NCI-H2171 treated with DMSO at 0.1 percent for 48 hours (cell line): Measurements from ENCODE around the gene EPHA2.

Source experiments
- DNase-seq: peaks from one replicate; lab custom pipeline; 2025; lab: John Stamatoyannopoulos, UW

Gene EPHA2

DNA sequence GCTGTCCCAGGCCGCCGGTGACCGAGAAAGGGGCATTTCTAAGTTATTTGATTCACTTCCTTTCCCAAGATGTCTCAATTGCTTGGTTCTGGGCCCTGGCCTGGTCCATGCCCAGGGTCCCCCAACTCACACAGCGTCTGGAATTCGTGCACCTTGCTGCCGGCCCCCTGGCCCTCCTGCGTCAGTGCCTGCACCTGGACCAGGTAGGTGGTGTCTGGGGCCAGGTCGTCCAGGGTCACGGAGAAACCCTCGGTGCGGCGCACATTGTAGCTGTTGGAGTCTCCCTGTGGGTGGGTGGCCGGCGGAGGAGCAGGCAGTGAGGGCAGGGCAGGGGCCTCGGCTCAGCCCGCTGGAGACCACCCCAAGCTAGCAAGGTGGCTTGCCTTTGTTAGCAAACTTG, 21.0 kb downstream of the EPHA2 start:
- no peak for DNase-seq

DNA sequence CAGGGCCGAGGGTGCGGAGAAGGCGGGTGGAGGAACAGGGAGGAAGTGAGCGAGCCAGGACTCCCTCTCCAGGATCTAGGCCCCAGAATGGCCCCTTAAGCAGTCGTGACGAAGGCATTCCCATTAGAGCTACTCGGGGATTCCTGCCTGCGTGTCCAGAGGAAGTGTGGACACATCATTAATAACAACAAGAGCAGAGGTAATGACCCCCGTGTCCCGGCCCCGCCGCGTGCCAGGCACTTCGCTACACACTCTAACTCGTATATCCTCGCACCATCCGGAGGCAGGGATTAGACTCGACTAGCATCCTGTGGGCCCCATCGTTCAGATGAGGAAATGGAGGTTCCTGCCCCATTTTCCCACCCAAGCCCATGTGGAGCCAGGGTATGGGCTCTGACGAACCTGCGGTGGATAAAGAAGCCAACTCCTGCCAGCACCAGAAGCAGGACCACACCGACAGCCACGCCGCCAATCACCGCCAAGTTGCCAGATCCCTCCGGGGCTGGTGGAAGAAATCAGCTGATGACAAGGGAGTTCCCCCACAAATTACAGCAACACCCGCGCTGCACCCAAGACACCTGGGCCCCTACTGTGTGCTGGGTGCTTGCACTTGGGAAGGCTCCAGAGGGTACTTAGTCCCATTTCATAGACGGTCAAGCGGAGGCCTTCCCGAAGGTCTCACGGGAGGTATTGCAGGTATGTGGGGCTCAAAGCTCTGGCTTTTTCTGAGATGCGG, 21.6 kb downstream of the EPHA2 start:
- no peak for DNase-seq

GRCh38 chr1:16133007-16133961, 22.6 kb downstream of the EPHA2 start:
- no peak for DNase-seq

- DNase-seq = no peak
Observed at GRCh38 chr1:16132325-16132785, 23.5 kb downstream of the EPHA2 start.

DNA sequence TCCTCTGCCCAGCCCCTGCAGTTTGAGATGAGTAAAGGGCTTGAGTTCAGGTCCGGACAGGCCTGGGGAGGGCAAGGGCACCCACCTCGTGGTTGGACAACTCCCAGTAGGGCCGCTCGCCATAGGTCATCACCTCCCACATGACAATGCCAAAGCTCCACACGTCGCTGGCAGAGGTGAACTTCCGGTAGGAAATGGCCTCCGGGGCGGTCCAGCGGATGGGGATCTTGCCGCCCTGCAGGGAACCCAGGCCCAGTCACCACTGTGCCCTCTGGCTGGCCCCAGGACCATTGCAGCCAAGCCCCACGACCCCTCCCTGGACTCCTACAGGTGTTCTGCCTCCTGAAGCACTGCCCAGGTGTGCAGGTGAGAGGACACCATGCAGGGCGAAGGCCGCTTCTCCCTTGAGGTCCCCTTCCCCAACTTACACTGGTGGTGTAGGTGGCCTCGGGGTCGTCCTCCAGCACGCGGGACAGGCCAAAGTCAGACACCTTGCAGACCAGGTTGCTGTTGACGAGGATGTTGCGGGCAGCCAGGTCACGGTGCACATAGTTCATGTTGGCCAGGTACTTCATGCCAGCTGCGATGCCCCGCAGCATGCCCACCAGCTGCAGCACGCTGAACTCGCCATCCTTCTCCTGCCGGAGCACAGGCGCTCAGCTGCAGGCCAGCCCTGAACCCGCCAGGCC, 24.1 kb downstream of the EPHA2 start:
- no peak for DNase-seq

DNA sequence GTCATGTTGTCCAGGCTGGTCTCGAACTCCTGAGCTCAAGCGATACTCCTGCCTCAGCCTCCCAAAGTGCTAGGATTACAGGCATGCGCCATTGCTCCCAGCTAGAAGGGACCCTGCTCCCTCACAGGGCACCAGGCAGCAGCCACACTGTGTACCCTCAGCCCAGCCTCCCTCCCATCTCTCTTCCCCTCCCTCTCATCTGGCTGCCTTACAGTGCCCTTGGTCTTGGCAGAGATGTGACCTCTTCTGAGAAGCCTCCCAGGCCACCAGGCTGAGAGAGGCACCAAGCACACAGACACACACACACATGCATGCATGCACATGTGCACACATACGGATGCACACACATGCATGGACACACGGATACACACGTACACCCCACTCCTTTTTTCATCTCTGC, 25.0 kb downstream of the EPHA2 start:
- DNase-seq = no peak

GRCh38 chr1:16129921-16130543, 25.8 kb downstream of the EPHA2 start:
- DNase-seq = no peak

- DNase-seq = no peak
Observed at GRCh38 chr1:16129316-16129715, 26.6 kb downstream of the EPHA2 start.

DNA sequence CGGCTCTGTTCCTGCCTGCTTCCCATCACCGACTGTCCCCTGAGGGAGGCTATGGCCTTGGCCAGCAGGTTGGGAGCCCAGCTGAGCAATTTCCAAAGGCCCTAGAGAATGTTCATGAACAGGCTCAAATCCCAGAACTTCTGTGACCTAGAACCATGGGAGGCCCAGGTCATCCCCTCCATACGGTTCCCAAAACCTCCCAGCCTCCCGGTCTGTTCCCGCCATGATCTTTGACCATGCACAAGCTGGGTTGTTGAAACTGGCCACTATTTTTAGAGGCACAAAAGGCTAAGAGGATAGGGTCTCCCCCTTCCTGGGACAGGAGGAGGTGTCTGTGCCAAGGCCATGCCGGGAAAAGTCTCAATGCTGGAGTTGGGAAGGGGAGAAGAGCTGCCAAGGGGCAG, 27.5 kb downstream of the EPHA2 start:
- no peak for DNase-seq

DNA sequence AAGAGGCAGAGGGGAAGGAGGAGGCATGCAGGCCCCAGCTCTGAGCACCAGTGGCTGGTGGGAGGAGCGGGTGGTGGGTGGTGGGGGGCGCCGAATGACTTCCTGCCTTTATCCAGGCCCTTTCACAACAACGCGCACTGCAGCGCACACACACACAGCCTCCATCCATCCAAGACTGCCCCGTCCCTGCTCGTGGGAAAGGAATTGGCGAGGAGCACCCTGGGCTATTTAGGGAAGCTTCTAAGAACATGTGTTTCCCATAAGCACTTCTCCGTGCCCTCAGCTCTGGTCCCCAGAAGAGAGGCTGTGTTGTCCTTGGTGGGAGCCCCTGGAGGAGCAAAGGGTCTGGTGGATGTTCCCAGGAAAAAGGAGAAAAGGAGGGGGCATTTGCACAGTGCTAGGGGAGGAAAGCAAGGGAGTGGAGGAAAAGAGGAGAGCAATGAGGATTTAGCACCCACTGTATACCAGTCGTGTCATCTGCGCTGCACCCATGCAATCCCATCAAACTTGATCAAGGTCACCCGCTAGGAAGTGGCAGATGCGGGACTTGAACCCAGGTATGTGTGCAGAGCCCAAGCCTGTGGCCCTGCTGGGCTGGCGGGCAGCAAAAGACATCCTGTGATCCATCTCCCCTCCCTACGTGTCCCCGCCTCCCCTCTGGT, 28.1 kb downstream of the EPHA2 start:
- DNase-seq = no peak

DNA sequence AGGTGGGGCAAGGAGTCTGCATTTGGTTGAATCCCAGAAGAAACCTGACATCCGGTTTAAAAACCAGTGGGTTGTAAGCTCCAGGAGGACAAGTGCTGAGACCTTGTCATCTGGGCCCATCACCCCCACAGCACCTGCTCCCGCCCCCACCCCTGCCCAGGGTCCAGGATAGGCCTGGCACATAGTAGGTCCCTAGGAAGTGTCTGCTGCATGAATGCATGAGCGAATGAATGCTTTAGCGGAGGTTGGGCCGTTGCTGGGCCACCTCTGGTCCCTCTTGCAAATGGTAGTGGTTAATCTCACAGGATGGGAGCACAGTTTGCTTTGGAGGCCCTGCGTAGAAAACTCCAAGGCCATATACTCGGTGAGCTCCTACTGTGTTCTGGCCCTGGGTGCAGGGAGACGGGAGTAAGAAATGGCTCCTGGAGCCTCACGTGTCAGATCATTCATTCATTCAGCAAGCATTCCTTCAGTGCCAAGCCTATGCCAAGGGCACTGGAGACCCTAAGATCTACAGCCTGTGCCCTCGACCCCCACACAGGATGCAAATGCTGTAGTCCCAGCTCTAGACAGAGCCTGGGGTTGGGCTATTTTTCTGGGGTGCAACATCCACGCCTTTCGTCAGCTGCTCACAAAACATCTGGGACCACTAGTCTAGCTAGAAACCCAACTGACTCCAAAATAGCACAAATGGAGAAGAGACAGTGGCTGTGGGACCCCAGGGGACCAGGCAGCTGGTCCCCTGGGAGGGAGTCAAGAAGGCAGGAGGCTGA, 28.9 kb downstream of the EPHA2 start:
- no peak for DNase-seq

- no peak for DNase-seq
Observed at GRCh38 chr1:16126160-16126559, 29.7 kb downstream of the EPHA2 start.

DNA sequence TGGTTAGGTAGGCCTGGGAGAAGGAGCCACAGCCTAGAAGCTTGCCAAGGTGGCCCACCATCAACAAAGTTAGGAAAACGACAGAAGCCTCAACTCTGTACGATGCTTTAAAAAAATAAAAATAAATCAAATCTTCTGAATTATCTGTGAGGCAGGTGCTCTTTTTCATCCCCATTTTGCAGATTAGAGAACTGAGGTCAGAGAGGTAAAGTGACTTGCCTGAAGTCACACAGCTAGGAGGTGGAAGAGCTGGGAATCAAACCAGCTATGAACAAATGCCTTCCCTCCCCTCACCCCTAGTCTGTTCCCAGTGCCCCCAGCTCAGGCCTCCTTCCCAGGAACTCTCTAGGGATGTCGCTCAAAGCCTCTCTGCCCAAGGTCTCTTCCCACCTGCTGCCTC, 30.4 kb downstream of the EPHA2 start:
- DNase-seq = no peak

GRCh38 chr1:16125088-16125470, 30.8 kb downstream of the EPHA2 start:
- no peak for DNase-seq

GRCh38 chr1:16124377-16125087, 31.3 kb downstream of the EPHA2 start:
- DNase-seq = peak; percentile 36

GRCh38 chr1:16122916-16123315, 33.0 kb downstream of the EPHA2 start:
- peak; percentile 8 for DNase-seq

GRCh38 chr1:16122350-16122881, 33.5 kb downstream of the EPHA2 start:
- DNase-seq = no peak

DNA sequence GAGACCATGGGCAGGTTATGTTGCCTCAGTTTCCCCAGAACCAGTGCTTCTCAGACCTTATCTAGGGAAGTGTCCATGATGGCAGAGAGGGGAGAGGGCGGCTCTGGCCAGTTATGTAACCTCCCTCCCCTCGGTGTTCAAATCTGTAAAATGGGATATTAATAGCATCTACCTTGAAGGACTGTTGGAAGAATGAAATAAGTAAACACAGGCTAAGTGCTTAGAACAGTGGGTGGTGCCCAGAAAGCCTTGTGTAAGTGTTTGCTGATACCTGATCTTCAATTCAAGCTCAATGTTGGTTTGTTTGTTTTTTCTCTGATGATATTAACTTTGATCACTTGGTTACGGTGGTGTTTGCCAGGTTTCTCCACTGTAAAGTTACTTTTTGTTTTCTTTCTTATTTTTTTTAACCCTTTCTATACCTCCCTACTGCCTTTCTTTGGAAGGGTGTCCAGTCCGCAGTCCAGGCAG, 34.9 kb downstream of the EPHA2 start:
- DNase-seq = no peak

- no peak for DNase-seq
Observed at GRCh38 chr1:16120407-16120806, 35.5 kb downstream of the EPHA2 start.

DNA sequence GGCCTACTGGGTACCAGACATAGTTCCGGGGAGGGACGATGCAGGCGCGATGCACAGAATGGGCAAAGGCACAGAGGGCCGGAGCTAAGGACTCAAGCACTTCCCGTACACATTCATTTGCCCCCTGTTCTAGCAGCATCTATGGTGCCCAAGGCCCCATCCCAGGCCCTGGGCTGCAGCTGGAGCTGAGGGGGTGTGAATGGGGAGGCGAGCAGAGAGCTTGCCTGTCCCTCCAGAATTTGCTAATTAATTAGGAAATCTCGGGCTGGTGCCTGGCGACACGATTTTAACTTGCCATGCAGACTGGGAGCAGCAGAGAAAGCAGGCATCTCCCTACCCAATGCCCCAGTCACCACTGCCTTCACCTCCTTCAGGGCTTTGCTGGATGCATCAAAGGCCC, 35.9 kb downstream of the EPHA2 start:
- no peak for DNase-seq
